ACHN (cell line): ENCODE data around the gene ABCA12.

ENCODE experiments used
- DNase-seq: peaks from one replicate; pipeline ENCODE4 v3.0.0-alpha.2; 2015
- in situ Hi-C: cut with HindIII; loops from 2 replicates; pipeline ENCODE4 v1.10.0; 2017; ENCODE audit warnings: low sequenced_read_pairs, low pct_ligation_motif_present, low pct_unique_long_range_greater_than_20kb

ABCA12 gene

DNA sequence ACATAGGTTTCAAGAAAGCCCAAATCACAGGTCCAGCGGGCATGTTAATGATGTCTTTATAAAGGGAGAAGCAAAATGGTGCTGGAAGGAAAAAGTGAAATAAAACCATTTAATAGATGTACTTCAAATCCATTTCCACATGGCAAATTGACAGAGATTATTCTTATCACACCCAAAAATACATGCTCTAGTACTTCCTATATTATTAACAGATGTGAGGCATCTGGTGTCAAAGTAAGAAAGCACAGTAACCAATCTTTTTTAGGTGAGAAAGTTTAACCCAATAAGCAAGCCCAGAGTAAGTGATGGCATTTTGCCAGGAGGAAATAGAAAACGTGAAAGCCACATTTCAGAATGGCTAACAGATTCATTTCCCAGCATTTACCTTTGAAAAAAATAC is 128.0 kb downstream of the ABCA12 start:
- no peak for DNase-seq
- in situ Hi-C loops, result no loop called here

DNA sequence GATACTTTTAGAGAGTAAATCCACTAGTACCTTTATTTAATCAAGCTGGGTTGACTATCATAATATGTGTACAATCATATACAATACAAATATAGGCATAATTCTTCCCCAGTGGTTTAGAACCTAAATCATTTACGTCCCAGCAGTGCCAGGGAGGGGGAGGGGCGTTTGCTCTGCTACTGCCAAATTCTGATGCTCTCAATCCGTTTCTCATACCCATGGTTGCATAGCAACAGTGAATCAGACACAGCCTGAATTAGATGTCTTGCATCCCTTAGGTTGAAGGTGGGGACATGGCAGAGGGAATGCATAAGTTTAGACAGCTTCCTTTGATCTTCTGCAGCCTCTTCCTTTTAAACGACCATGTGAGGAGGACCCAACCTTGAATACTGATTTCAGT is 135.4 kb downstream of the ABCA12 start:
- no peak for DNase-seq
- in situ Hi-C loops, result no loop called here

DNA sequence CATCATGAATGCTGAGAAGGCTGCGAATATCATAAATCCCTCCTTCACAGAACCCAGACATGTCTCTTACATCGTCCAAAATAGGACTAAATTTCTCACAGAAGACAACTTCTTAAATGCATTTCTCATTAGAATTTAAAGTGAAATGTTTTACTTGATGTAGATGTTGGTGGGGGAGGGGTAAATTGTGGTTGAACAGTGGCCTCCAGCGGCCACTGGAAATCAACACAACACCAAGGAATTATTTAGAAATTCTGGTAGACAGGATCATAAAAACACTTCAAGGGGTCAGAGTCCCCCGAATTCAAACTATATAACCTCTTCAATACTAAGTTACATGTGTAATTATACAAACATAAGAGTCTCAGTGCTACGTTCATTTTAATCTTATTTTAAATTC is 135.9 kb downstream of the ABCA12 start:
- peak; percentile 46 for DNase-seq
- in situ Hi-C loops, result no loop called here

- in situ Hi-C loops, result no loop called here
Measured at GRCh38 chr2:215000721-215001120, 137.7 kb downstream of the ABCA12 start.

GRCh38 chr2:214995926-214996670 is 142.3 kb downstream of the ABCA12 start:
- DNase-seq, result no peak

More at GRCh38 chr2:215000721-215001120, 137.7 kb downstream of the ABCA12 start:
- DNase-seq, result no peak

DNA sequence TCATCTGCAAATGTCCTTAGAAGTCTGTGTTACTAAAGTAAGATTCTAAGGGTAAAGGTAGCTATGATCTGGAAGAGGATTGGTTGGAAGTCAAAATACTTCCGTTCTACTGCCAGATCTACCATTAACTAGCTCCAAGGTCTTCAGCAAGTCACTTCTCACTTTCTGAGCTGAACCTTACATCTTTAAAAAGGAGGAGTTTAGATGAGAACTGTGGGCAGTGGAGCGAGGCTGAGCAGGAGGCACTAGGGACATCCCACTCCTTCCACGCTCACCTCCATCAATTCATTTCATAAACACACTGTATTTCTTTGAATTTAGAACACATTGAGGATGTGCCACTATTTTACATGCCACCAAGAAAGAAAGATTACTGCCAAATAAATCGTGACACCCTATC is 143.0 kb downstream of the ABCA12 start:
- no peak for DNase-seq
- in situ Hi-C loops, result no loop called here

More at GRCh38 chr2:214995926-214996670, 142.3 kb downstream of the ABCA12 start:
- in situ Hi-C loops, result no loop called here

DNA sequence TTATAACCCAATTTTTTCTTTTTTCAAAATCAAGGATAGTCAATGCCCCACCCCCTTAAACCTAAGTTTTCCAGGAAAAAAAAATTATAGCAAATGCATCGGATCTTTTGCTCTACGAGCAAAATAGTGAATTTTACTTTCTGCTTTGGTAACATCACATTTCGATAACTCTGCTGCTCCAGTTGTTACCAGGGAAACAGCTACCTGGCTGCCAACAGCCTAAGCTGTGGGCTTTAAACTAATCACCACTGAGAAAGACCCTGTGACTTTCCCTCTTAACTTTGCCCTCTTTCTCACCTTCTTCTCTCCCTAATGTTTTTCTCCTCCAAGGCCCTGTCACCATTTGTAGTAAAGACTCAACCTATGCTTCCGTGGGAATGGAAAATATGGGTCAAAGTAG is 145.5 kb downstream of the ABCA12 start:
- in situ Hi-C loops, result no loop called here

DNA sequence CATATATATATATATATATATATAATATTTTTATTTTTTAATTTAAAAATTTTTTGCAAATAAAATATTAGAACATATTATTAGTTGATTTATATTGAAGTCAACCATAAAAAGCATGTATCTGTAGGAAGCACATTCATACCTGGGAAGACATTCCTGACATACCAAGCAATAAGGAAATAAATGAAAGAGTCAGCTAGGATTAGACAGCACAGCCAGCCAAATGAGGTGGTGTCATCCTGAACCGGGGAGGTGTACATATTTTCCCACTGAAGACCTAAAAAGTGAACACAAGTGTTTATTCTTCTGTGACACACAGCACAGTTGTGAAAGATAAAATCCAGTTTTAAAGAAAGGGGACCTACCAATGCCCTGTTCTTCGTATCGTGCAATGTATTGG is 149.2 kb downstream of the ABCA12 start:
- DNase-seq, result no peak
- in situ Hi-C loops, result no loop called here

More for the DNA sequence above, 145.5 kb downstream of the ABCA12 start:
- DNase-seq, result no peak

GRCh38 chr2:214987261-214987660 is 151.2 kb downstream of the ABCA12 start:
- in situ Hi-C loops, result no loop called here
- DNase-seq, result no peak

DNA sequence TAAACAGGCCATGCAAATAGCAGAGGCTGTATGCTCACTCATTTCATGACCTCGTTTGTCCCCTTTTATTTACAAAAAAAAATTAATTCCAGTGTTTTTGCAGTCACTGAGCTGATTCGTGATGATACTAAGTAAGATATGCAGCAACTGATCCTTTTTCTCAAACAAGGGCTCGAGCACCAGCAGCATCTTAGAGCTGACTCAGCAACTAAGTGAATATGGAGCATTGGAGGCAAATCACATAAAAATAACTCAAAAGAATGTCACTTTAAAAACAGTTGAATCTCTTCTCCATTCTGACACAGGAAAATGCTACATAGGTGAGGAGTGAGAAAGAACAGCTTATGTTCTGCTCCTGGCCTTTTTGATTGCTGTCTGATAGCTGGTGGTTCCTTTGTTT is 152.8 kb downstream of the ABCA12 start:
- no peak for DNase-seq

DNA sequence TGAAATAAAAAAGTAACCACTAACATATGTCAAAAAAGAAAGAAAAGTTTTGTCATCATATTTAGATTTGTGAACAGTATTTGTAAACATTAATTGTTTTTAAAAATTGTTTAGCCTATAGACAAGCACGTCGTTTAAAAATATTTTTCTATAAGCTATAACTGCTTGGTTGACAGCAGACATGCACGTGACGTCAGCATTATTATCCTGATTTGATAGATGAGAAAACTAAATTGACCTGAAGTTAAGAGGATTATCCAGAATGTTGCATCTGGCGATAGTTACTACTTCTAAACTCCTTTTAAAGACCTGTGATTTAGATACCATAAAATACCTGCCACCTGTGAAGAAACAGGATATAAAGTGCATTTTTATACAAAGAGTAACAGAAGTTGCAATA is 172.0 kb downstream of the ABCA12 start:
- DNase-seq, result no peak
- in situ Hi-C loops, result no loop called here

More for the DNA sequence above, 152.8 kb downstream of the ABCA12 start:
- in situ Hi-C loops, result no loop called here

DNA sequence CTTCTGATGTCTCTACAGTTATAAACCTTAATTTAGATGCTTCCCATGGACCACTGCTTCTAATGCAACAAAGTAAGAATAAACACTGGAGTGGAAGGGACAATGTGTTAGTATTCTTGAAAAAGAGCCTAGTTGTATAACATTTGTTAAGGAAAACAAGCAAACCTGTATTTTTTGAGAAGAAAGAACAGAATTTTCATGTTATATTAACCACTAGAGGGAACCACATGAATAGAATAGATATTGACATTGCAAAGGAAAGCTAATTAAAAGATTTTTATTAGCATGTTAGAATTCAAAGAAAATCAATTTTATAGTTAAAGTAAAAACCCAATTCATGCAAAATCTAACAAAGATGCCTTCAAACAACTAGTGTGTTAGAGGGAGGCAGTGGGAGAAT is 177.7 kb downstream of the ABCA12 start:
- DNase-seq, result peak; percentile 19
- in situ Hi-C loops, result no loop called here

GRCh38 chr2:214946949-214947348 is 191.5 kb downstream of the ABCA12 start:
- DNase-seq, result no peak
- in situ Hi-C loops, result no loop called here

DNA sequence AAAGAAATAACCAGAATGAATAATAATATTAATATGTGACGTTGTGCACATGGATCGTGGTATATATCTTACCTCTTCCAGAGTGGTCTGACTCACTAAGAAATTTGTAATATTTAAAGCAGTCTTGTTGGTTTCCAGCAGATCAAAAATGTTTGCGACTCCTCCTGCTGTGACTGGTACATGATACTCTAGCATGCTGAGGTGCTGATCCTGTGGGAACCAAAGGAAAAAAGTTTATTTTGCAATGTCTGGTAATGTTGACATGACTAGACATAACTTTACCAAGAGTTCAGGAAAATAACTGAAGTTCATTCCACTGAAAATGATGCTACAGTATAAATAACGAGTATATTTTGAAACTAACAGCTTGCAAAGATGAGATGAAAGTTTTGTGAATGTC is 204.4 kb downstream of the ABCA12 start:
- no peak for DNase-seq

GRCh38 chr2:214904634-214905033 is 233.8 kb downstream of the ABCA12 start:
- in situ Hi-C loops, result no loop called here

More for the DNA sequence above, 204.4 kb downstream of the ABCA12 start:
- in situ Hi-C loops, result no loop called here

DNA sequence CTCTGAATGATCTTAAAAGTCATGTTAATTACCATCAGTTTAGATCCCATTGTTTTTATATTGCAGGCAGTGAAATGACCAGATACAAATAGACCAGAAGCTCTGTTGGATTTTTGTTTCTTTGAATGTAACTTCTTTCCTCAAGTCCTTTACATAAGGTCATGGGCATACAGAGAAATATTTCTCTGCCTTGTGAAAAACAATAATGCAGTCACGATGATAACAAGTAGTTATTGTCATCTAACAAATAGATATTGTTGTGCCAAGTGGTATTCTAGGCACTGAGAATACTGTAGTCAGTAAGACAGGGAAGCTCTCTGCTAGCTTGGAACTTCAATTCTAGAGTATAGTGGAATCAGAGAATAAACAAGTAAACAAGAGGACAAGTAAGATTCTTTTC is 234.2 kb downstream of the ABCA12 start:
- in situ Hi-C loops, result no loop called here
- DNase-seq, result no peak

More at GRCh38 chr2:214904634-214905033, 233.8 kb downstream of the ABCA12 start:
- no peak for DNase-seq

GRCh38 chr2:214902286-214902685 is 236.1 kb downstream of the ABCA12 start:
- in situ Hi-C loops, result no loop called here
- no peak for DNase-seq

DNA sequence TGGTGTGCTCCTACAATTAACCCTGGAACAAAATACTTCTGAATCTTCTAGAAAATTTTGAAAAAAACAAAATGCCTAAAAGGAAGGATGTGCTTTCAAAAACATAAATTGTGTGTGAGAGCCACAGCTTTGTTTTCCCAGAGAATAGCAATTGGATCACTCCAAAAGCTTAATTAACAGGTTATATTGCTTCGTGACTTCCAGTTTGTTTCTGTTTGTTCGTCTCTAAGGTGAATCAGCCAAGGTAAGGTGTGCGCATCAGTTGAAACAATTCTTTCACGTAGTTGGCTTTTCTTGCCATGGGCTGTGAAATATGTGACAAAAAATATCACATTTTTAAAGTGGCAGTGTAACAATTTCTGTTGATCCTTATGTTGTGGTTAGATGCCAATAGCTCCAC is 238.7 kb downstream of the ABCA12 start:
- in situ Hi-C loops, result no loop called here
- no peak for DNase-seq

DNA sequence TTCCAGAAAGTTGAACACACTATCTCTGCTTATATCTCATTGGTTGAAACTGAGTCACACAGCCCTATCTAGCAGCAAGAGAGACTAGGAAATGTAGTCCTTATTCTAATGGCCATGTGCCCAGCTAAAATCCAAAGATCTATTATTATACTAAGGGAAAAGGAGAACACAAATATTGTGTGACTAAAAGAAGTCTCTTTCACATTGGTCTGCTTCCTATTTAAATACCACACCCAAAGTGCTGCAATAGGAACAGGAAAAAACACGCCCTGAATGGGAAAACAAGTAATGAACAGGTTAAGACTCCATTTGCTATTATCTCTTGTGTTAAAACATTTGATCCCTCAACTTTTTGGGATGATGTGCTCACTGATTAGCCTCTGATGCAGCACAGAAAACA is 242.2 kb downstream of the ABCA12 start:
- in situ Hi-C loops, result no loop called here
- no peak for DNase-seq

- DNase-seq, result no peak
- in situ Hi-C loops, result no loop called here
Measured at GRCh38 chr2:214895469-214895868, 243.0 kb downstream of the ABCA12 start.
